Thyroid gland (tissue), 4 donors: ENCODE data around the gene ZNF66. TPM values are rescaled to one million over a fixed set of nuclear protein-coding genes. Genes with fewer than 3 reads are reported as not detected.
"Not testable (repeated sequence)": the region's sequence is repeated elsewhere in the genome, so short reads cannot be mapped to it uniquely, and the experiment has no call there.

Experiments
- DNase-seq, 2 donors: peaks; one replicate each; pipeline ENCODE4 v3.0.0-alpha.2; 2019
- H3K27ac ChIP-seq, 3 donors: fragments of 200-600 bp; sonication (generic); 1 replicate in 2 of 3; 2 replicates in 1 of 3; pipeline ENCODE4 v1.5.1; 2016 to 2019; ENCODE audit warnings: mild to moderate bottlenecking in 1 of 3, moderate library complexity in 1 of 3
- H3K27me3 ChIP-seq: fragments of 200-600 bp; sonication (generic); one replicate; pipeline ENCODE4 v1.5.1; 2019
- H3K36me3 ChIP-seq, 2 donors: fragments of 200-600 bp; sonication (generic); one replicate each; pipeline ENCODE4 v1.5.1; 2016 to 2019
- H3K4me1 ChIP-seq, 2 donors: fragments of 200-600 bp; sonication (generic); one replicate each; pipeline ENCODE4 v1.5.1; 2017 to 2019
- H3K4me3 ChIP-seq, 3 donors: fragments of 200-600 bp; sonication (generic); replicated peaks in 1 of 3; 1 replicate in 2 of 3; 2 replicates in 1 of 3; pipeline ENCODE4 v1.5.1; 2016; ENCODE audit warnings: mild to moderate bottlenecking in 1 of 3
- H3K9me3 ChIP-seq: fragments of 200-600 bp; sonication (generic); one replicate; pipeline ENCODE4 v1.5.1; 2017
- POLR2A ChIP-seq, 2 donors: fragments of 450-650 bp; IDR thresholded peaks; one replicate each; pipeline ENCODE4 v1.6.1; 2017; ENCODE audit warnings: antibody characterized with exemption in 2 of 2, mild to moderate bottlenecking in 2 of 2, moderate library complexity in 1 of 2
- whole genome bisulfite sequencing, 2 donors: methylation state at CpG; one replicate each; pipeline ENCODE4 v1.1.5; 2017; 5-methylcytosine and 5-hydroxymethylcytosine counted together
- intact Hi-C: fragments of 100-400 bp; cut with DNase I; formaldehyde crosslinking; loops from one replicate; pipeline ENCODE4 v1.15.1; 2023
- total RNA-seq, 4 donors: library from RNA; depleted of rRNA; stranded (reverse); fragments of >200 nt; gene quantifications; one replicate each; pipeline ENCODE4 v1.2.3, GENCODE V29; 2016
- TF ChIP-seq, protein P1 (sequence below), 6 experiments: fragments of 200-600 bp in 3 of 6; fragments of 450-650 bp in 3 of 6; sonication (generic) in 3 of 6; IDR thresholded peaks; one replicate each; pipeline ENCODE4 v1.5.1; 2016 to 2019; ENCODE audit warnings: antibody characterized with exemption in 6 of 6, mild to moderate bottlenecking in 2 of 6, inconsistent platforms in 1 of 6, moderate library complexity in 1 of 6

ZNF66 gene
- total RNA-seq = 10 to 100 TPM; 12.3 to 22.1 (median 14.4) TPM

GRCh38 chr19:20776083-20777076 lies at the start of gene ZNF66:
Gene ZNF66, plus strand, starts transcription at chr19:20776304. Its CDS starts 144 bp downstream, at chr19:20776448.
- no peaks in the 10 kb centered on the region for H3K27me3 ChIP-seq
- H3K9me3 ChIP-seq = no peaks in the 10 kb centered on the region
- H3K27ac ChIP-seq = peak within 1 kb of the TSS in 1 of 3 donors; percentile 58
- H3K36me3 ChIP-seq = no peaks in the 10 kb centered on the region
- 1% methylated on average over 36 to 42 of the region's 42 CpGs for WGBS, 2 donors
- TF ChIP-seq, protein P1, sequence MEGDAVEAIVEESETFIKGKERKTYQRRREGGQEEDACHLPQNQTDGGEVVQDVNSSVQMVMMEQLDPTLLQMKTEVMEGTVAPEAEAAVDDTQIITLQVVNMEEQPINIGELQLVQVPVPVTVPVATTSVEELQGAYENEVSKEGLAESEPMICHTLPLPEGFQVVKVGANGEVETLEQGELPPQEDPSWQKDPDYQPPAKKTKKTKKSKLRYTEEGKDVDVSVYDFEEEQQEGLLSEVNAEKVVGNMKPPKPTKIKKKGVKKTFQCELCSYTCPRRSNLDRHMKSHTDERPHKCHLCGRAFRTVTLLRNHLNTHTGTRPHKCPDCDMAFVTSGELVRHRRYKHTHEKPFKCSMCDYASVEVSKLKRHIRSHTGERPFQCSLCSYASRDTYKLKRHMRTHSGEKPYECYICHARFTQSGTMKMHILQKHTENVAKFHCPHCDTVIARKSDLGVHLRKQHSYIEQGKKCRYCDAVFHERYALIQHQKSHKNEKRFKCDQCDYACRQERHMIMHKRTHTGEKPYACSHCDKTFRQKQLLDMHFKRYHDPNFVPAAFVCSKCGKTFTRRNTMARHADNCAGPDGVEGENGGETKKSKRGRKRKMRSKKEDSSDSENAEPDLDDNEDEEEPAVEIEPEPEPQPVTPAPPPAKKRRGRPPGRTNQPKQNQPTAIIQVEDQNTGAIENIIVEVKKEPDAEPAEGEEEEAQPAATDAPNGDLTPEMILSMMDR (IDR thresholded peaks at IDR 0.05) = no peak
- TF ChIP-seq POLR2A (IDR thresholded peaks at IDR 0.05) = peak in 1 of 2 donors; percentile 79
- intact Hi-C loops = loop anchor here (10.0 kb wide), 1 partner anchor 212 kb away; the partner anchor contains the start of gene ZNF737
- peak within 1 kb of the TSS; percentile 39 to 85 (median 75) for H3K4me3 ChIP-seq
- DNase-seq = peak; percentile 99
- H3K4me1 ChIP-seq = no peaks in the 10 kb centered on the region

DNA sequence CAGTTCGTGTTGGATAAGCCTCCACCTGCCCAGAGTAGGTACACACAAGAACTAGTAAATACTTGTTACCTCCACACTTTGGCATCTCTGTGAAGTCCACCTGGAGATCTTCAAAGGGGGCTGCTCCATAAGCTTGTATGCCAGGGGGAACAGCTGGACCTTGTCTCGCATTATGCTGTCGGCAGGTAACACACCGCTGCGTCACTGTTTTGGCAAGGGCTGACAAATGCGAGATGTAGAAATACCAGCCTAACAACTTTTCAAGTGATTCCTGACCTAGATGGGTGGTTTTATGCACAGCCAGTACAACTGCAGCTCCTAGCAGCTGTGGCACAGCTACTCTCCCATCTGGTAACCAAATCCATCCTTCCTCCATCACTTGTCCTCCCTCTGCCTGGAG lies 25.9 kb upstream of the ZNF66 start:
- TF ChIP-seq POLR2A (IDR thresholded peaks at IDR 0.05) = peak in 1 of 2 donors; percentile 72
- intact Hi-C loops, H3K9me3 ChIP-seq, H3K27me3 ChIP-seq, H3K36me3 ChIP-seq: not testable (repeated sequence)
- Histone ChIP-seq H3K27ac (peak overlapping the region; percentile 65 to 78 (median 67)), H3K4me3 (peak overlapping the region in 2 of 3 donors; percentile 13 to 18), H3K4me1 (peaks cover 19 to 29% of the 10 kb centered on the region in 2 donors)
- WGBS, 2 donors = 48% methylated on average over 6 of the region's 6 CpGs
- peak; percentile 88 to 89 for DNase-seq

- H3K4me3 ChIP-seq, H3K9me3 ChIP-seq, intact Hi-C loops, H3K36me3 ChIP-seq, H3K27me3 ChIP-seq: not testable (repeated sequence)
- H3K4me1 ChIP-seq = peaks cover 19 to 29% of the 10 kb centered on the region in 2 donors
- peak; percentile 14 to 67 for DNase-seq
- 13 to 49% methylated on average over 3 to 6 of the region's 9 CpGs for WGBS, 2 donors
- H3K27ac ChIP-seq = peak overlapping the region in 1 of 3 donors; percentile 60
Observed at GRCh38 chr19:20752291-20752690, 23.8 kb upstream of the ZNF66 start.

- H3K9me3 ChIP-seq, H3K4me3 ChIP-seq, DNase-seq, H3K4me1 ChIP-seq, intact Hi-C loops, H3K27ac ChIP-seq, H3K27me3 ChIP-seq, H3K36me3 ChIP-seq: not testable (repeated sequence)
- WGBS, 2 donors = 91 to 92% methylated on average over 8 of the region's 8 CpGs
Observed at GRCh38 chr19:20769225-20769736, 6.8 kb upstream of the ZNF66 start.

DNA sequence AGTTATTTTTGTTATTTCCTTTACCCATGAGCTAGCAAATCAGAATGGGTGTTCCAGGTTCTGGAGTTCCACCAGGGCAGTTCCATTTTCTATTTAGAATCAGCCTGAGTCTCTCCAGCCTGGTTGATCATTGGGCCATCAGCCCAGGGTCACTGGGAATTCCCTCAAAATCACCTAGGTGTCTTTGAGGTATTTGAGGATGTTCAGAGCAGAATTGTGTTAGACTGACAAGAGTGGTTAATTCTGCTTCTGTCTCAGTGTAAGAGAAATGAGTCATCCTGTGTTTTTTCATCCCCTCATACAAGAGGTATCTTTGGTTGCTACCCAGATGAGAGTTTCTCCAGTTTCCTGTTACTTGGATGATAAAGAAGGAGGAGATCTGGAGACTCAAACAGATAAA lies 11.7 kb downstream of the ZNF66 start:
- Histone ChIP-seq H3K27me3 (no peaks in the 10 kb centered on the region), H3K36me3 (no peaks in the 10 kb centered on the region), H3K27ac (no peak overlapping the region), H3K9me3 (no peaks in the 10 kb centered on the region), H3K4me3 (no peak overlapping the region), H3K4me1 (peaks cover 5 to 19% of the 10 kb centered on the region in 2 donors)
- TF ChIP-seq, protein P1 (IDR thresholded peaks at IDR 0.05) = no peak
- no peak for TF ChIP-seq POLR2A (IDR thresholded peaks at IDR 0.05)
- intact Hi-C loops = no loop called here
- DNase-seq = no peak

DNA sequence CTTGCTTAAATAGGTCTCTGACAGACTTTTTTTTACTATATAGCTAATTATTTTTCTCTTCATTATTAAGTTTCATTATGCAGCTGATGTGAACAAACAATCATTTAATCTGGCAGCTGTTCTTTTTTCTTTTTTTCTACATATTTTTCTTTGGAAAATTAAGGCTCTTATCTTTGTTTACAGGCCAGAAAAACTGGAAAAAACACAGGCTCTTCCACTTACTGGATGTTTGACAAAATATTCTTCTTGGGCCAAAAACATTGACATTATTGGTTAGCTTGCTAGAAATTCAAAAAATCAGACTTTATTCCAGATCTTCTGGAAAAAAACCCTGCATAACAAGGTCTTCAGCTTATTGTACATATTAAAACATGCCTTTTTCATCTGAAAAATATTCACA lies 15.7 kb downstream of the ZNF66 start:
- peaks cover 5 to 19% of the 10 kb centered on the region in 2 donors for H3K4me1 ChIP-seq
- intact Hi-C loops = no loop called here
- no peak for DNase-seq
- TF ChIP-seq, protein P1 (IDR thresholded peaks at IDR 0.05) = no peak
- no peak for TF ChIP-seq POLR2A (IDR thresholded peaks at IDR 0.05)
- H3K36me3 ChIP-seq = peaks cover 0 to 4% of the 10 kb centered on the region in 2 donors
- no peaks in the 10 kb centered on the region for H3K27me3 ChIP-seq
- no peak overlapping the region for H3K27ac ChIP-seq
- H3K4me3 ChIP-seq = no peak overlapping the region
- no peaks in the 10 kb centered on the region for H3K9me3 ChIP-seq

GRCh38 chr19:20806311-20807262 lies 30.5 kb downstream of the ZNF66 start:
- H3K27me3 ChIP-seq, H3K27ac ChIP-seq, DNase-seq, H3K36me3 ChIP-seq, H3K9me3 ChIP-seq, H3K4me3 ChIP-seq, intact Hi-C loops, H3K4me1 ChIP-seq: not testable (repeated sequence)
- 86 to 95% methylated on average over 5 of the region's 5 CpGs for WGBS, 2 donors
